ENCODE measurements around the gene MSI2.

DNA sequence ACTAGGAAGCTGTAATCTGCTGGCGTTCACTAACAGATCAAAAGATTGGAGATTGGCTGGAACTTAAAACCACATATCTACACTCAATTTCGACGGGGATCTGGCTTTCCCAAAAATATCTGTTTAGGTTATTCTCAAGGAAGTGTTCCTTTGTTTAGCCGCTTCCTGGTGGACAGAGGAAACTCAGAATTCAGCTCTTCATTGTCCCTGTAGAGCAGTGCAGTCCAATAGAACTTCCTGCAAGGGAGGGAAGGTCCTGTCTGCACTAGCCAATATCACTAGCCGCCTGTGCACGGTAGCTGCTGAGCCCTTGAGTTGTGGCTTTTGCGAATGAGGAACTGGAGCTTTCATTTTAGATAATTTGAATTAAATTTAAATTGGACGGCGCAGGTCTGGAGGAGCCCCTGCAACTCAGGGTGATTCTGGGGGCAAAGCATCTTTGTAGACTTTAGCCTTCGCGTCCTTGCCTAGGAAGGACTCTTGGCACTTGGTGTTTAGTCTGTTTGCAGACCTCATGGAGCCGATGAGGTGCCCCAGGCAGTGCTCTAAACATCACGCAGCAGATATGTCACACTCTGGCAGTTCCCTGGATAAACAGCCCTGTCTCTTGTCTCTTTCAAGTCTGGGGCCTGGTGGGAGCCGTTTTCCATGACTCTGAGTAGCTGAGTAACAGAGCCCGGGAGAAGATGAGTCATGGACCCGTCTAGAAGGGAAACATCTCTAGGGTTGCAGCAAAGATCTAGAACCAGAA is 366.5 kb downstream of the MSI2 start:
- TF ChIP-seq, protein P1, sequence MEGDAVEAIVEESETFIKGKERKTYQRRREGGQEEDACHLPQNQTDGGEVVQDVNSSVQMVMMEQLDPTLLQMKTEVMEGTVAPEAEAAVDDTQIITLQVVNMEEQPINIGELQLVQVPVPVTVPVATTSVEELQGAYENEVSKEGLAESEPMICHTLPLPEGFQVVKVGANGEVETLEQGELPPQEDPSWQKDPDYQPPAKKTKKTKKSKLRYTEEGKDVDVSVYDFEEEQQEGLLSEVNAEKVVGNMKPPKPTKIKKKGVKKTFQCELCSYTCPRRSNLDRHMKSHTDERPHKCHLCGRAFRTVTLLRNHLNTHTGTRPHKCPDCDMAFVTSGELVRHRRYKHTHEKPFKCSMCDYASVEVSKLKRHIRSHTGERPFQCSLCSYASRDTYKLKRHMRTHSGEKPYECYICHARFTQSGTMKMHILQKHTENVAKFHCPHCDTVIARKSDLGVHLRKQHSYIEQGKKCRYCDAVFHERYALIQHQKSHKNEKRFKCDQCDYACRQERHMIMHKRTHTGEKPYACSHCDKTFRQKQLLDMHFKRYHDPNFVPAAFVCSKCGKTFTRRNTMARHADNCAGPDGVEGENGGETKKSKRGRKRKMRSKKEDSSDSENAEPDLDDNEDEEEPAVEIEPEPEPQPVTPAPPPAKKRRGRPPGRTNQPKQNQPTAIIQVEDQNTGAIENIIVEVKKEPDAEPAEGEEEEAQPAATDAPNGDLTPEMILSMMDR (IDR thresholded peaks at IDR 0.05) = no peak
- no peak for TF ChIP-seq POLR2A (IDR thresholded peaks at IDR 0.05)

Data from right lobe of liver (tissue), 4 donors.